Stimulated activated CD4-positive, alpha-beta T cell treated with anti-CD3 and anti-CD28 coated beads, Interleukin-2, amount 100 ng/mL, for 24 hours (primary cell): ENCODE measurements around the gene SCN2A.

ENCODE experiments used
- DNase-seq, 2 donors: peaks; one replicate each; pipeline ENCODE4 v3.0.0-alpha.2; 2020

The SCN2A gene

GRCh38 chr2:165348441-165348840, 109.2 kb downstream of the SCN2A start:
- no peak for DNase-seq

- no peak for DNase-seq
Observed at GRCh38 chr2:165349181-165349580, 110.0 kb downstream of the SCN2A start.

DNA sequence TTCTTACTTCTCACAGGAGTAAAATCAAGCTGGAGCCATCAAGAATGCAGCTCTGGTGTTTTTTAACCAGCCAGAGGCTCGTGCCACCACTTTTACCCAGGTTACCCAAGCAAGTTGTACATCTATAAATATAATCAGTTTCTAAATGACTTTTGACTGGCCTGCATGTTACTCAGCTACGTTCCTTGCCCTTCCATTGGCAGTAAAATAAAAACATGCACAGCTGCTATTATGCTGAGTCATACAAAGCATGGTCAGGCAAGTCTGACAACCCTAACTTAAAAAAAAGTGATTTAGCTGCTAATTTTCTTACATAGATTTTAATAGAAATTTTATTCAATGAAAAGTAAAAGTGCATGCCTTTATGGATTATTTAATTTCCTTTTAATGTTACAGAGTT, 118.5 kb downstream of the SCN2A start:
- no peak for DNase-seq

- DNase-seq, result no peak
Observed at GRCh38 chr2:165361514-165361913, 122.3 kb downstream of the SCN2A start.

DNA sequence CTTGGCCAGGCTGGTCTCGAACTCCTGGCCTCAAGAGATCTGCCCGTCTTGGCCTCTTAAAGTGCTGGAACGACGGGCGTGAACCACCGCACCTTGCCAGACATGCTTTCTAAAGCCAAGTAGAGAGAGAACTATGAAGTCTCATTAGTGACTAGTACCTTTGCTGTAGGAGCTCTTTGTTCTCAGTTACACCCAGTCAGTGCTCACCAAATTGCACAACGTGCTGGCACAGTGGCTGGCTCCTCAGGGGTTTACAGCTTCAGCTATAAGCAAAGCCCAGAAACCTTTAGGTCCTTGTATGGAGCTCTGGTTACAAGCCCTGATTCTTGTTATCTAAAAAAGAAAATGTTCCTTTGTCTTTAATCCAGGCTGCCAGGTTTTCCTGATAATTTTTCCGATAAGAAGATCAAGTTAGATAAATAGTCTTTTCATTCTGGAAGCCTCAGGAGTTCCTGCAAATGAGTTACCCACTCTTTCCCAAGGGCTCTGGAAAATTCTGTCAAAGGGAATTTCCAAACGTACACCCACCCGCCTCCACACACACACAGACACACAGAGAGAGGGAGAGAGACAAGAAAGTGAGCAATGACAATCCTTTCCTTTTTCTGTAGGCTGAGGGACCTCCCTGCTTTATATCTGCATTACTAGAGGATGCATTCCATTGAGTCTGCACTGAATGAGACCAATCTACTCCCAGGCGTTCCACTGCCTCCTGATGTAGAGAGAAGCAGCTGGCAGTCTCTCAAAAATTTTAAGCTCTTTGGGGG, 130.1 kb downstream of the SCN2A start:
- no peak for DNase-seq

DNA sequence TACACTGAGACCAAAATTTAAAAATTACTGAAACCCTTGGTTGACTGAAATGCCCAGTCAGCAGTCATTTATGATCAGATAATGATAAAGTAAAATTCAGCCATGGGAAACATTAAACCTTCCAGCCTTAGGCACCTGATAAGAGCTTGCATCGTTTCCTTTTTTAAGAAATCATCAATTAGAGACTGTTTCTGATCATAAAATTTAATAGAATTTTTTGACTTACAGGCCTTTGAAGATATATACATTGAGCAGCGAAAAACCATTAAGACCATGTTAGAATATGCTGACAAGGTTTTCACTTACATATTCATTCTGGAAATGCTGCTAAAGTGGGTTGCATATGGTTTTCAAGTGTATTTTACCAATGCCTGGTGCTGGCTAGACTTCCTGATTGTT, 130.7 kb downstream of the SCN2A start:
- DNase-seq, result no peak

DNA sequence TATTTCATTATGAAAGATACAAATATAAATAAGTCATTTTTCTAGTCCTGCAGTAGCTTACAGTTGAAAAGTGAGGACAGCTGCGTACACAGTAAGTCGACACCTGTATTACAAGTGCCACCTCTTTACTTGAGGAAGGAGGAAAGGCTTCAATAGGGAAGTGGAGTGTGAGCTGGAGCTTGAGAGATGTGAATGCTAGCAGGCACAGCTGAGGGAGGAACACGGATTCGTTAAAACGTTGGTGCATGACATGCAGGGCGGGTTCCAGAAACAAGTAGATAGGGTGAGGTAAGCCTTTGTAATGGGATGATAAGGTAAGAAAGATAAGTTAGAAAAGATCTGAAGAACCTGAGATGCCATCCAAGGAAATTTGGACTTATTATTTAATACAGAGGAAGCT, 132.1 kb downstream of the SCN2A start:
- no peak for DNase-seq

GRCh38 chr2:165373278-165374010, 134.2 kb downstream of the SCN2A start:
- no peak for DNase-seq

DNA sequence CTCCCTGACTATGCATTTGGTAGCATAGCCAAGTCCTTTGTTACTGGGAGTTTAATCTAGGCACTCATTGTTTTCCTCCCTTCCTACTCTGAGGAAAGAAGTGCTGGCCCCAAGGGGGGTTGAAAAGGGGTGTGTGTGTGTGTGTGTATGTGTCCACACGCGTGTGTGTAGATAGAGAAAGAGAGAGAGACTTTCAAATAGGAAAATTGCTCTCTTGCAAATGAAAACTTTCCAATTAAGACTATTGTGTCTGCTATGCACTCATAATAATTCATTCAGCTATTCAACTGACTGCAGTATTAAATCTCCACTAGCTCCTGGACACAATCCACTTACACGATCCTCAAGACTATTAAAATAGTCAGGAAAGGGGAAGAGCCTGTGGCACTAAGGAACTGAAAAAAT, 137.4 kb downstream of the SCN2A start:
- no peak for DNase-seq

GRCh38 chr2:165382362-165382761, 143.1 kb downstream of the SCN2A start:
- DNase-seq, result no peak

GRCh38 chr2:165390875-165391274, 151.7 kb downstream of the SCN2A start:
- no peak for DNase-seq

GRCh38 chr2:165391791-165392190, 152.6 kb downstream of the SCN2A start:
- DNase-seq, result no peak

DNA sequence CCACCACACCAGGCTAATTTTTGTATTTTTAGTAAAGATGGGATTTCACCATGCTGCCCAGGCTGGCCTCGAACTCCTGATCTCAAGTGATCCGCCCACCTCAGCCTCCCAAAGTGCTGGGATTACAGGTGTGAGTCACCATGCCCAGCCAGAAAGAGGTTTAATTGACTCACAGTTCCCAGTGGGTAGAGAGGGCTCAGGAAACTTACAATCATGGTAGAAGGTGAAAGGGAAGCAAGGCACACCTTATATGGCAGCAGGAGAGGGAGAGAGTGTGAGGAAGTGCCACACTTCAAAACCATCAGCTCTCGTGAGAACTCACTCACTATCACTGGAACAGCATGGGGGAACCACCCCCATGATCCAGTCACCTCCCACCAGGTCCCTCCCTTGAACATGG, 159.4 kb downstream of the SCN2A start:
- peak in 1 of 2 donors; percentile 7 for DNase-seq

DNA sequence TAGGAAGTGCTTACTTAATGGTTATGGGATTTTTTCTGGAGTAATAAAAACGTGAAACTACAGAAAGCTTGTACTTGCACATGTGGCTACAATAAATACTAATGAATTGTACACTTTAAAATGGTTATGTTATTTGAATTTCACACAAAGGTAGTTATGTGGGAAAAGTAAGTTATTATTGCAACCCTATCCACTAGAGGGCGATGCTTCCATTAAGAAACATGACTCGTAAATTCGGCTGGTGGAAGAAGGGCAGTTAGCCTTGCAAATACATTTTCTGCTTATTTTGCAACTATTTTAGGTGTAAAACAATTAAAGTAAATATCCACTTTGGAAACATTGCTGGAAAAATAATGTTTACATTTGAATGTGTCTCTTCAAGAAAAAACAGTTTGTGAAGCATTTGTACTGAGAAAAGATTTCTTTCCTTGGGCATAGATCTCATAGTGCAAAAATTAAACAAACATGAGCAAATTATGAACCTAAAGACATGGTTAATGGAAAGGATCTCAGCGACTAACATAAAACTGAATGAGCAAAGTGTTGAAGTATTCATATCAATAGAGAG, 162.2 kb downstream of the SCN2A start:
- DNase-seq, result peak in 1 of 2 donors; percentile 5

- no peak for DNase-seq
Observed at GRCh38 chr2:165402162-165402561, 162.9 kb downstream of the SCN2A start.

DNA sequence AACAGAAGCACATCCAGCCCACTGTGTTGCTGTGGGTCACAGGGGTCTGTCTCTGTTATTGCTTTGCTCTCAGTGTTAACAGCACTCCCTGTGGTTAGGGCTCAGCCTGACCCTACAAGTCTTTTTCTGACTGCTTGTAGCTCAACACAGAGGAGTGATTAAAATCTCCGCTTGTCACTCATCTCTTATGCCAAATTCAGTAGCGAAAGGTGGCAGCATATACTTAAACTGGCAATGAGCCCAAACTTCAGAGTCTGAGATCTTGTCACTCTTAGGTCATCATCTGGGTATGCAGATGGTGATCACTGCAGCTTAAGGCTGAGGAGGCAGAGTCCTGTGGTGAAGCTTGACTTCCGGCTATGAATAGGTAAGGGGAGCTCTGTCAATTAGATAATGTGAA, 167.0 kb downstream of the SCN2A start:
- no peak for DNase-seq

GRCh38 chr2:165407466-165407865, 168.3 kb downstream of the SCN2A start:
- no peak for DNase-seq

DNA sequence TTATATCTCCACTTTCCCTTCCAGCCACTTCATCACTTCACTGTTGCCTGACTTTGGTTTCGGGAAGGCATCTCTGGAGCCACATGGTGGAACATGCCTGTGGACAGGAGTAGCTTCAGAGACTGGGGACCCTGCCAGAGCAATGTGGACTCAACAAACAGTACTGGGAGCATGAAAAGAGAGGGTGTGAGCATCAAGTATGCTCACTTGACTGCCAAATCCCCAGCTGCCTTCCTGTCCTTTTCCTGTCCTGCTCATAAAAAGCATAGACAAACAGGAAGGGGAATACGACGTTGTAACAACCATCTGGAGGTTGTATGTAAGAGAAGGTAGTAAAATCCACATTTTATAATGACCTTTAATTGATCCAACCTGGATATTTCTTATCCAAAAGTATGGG, 169.0 kb downstream of the SCN2A start:
- no peak for DNase-seq

GRCh38 chr2:165410276-165410675, 171.1 kb downstream of the SCN2A start:
- no peak for DNase-seq

DNA sequence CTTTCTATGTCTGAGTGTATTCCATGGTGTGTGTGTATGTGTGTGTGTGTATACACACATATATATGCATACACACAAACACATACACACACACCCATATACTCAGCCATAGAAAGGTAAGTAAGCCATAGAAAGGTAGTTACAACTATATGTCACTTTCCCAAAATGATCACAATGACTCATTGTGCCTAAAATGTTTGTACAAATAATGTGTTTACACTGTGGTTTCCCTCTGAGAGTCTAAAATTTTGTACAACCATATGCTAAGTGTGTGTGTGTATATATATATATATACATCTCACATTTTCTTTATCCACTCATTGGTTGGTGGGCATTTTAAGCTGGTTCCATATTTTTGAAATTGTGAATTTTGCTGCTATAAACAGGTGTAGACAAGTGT, 175.0 kb downstream of the SCN2A start:
- no peak for DNase-seq

- no peak for DNase-seq
Observed at GRCh38 chr2:165417009-165417408, 177.8 kb downstream of the SCN2A start.

DNA sequence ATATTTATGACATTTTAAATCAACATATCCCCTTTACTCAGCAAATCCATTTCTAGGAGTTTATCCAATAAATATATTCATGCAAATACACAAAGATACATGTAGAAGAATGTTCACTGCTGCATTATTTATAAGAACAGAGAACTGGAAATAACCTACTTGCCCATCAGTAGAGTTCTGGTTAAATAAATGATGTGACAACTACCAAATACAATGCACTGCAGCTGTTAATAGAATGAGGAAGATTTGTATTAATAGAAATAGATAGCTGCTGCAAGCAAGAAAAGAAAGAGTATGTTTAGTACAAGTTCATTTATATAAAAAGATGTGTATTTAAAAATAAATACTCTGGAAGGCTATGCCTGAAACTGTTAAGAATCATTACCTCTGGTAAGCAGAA, 181.0 kb downstream of the SCN2A start:
- no peak for DNase-seq

DNA sequence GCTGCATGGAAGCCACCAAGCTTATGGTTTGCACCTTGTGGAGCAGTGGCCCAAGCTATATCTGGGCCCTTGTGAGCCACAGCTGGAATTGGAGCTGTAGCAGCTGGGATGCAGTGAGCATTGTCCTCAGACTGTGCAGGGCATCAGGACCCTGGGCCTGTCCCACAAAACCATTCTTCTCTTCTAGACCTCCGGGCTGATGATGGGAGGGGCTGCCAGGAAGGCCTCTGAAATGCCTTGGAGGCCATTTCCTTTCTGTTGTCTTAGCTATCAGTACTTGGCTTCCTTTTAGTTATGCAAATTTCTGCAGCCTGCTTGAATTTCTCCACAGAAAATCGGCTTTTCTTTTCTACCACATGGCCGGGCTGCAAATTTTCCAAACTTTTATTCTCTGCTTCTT, 183.9 kb downstream of the SCN2A start:
- DNase-seq, result no peak

- no peak for DNase-seq
Observed at GRCh38 chr2:165425556-165425955, 186.3 kb downstream of the SCN2A start.
